Ishikawa (cell line): ENCODE results near the gene SLC28A2.

Experiments
- CEBPB ChIP-seq: IDR thresholded peaks from 2 replicates; pipeline ENCODE4 v1.6.1; 2012
- CREB1 ChIP-seq: IDR thresholded peaks from 2 replicates; pipeline ENCODE4 v1.6.1; 2012; ENCODE audit warnings: low read depth
- EGR1 ChIP-seq: IDR thresholded peaks from 2 replicates; pipeline ENCODE4 v1.6.1; 2012
- EP300 ChIP-seq: IDR thresholded peaks from 2 replicates; pipeline ENCODE4 v1.6.1; 2012; ENCODE audit warnings: borderline replicate concordance
- FOXM1 ChIP-seq: IDR thresholded peaks from 2 replicates; pipeline ENCODE4 v1.6.1; 2012; ENCODE audit warnings: low read depth, borderline replicate concordance
- NFIC ChIP-seq: IDR thresholded peaks from 2 replicates; pipeline ENCODE4 v1.6.1; 2012
- RAD21 ChIP-seq: IDR thresholded peaks from 2 replicates; pipeline ENCODE4 v1.6.1; 2012; ENCODE audit warnings: low read depth
- TAF1 ChIP-seq: IDR thresholded peaks from 2 replicates; pipeline ENCODE4 v1.6.1; 2012; ENCODE audit warnings: low read depth, mild to moderate bottlenecking
- TCF12 ChIP-seq: IDR thresholded peaks from 2 replicates; pipeline ENCODE4 v1.6.1; 2012; ENCODE audit warnings: low read depth
- TEAD4 ChIP-seq: IDR thresholded peaks from 2 replicates; pipeline ENCODE4 v1.6.1; 2012
- YY1 ChIP-seq: IDR thresholded peaks from 2 replicates; pipeline ENCODE4 v1.6.1; 2012; ENCODE audit warnings: low read depth
- ZBTB7A ChIP-seq: IDR thresholded peaks from 2 replicates; pipeline ENCODE4 v1.6.1; 2012; ENCODE audit warnings: low read depth
- TF ChIP-seq, protein P1 (sequence below): IDR thresholded peaks from 2 replicates; pipeline ENCODE4 v1.6.1; 2012
- TF ChIP-seq, protein P2 (sequence below): IDR thresholded peaks from 2 replicates; pipeline ENCODE4 v1.6.1; 2012; ENCODE audit warnings: low read depth, mild to moderate bottlenecking
- TF ChIP-seq, protein P3 (sequence below): IDR thresholded peaks from 2 replicates; pipeline ENCODE4 v1.6.1; 2012

Gene SLC28A2

GRCh38 chr15:45251888-45252287 lies at the start of gene SLC28A2:
TSS of gene SLC28A2 (plus strand) at chr15:45252234. CDS start at chr15:45253216, 982 bp downstream.
- TF ChIP-seq CREB1 (no peak), YY1 (no peak), NFIC (no peak), RAD21 (no peak), TCF12 (no peak), FOXM1 (no peak), TAF1 (no peak), CEBPB (no peak), TEAD4 (no peak), ZBTB7A (no peak), EGR1 (no peak), EP300 (no peak)
- TF ChIP-seq, protein P1, sequence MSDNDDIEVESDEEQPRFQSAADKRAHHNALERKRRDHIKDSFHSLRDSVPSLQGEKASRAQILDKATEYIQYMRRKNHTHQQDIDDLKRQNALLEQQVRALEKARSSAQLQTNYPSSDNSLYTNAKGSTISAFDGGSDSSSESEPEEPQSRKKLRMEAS = no peak
- TF ChIP-seq, protein P2, sequence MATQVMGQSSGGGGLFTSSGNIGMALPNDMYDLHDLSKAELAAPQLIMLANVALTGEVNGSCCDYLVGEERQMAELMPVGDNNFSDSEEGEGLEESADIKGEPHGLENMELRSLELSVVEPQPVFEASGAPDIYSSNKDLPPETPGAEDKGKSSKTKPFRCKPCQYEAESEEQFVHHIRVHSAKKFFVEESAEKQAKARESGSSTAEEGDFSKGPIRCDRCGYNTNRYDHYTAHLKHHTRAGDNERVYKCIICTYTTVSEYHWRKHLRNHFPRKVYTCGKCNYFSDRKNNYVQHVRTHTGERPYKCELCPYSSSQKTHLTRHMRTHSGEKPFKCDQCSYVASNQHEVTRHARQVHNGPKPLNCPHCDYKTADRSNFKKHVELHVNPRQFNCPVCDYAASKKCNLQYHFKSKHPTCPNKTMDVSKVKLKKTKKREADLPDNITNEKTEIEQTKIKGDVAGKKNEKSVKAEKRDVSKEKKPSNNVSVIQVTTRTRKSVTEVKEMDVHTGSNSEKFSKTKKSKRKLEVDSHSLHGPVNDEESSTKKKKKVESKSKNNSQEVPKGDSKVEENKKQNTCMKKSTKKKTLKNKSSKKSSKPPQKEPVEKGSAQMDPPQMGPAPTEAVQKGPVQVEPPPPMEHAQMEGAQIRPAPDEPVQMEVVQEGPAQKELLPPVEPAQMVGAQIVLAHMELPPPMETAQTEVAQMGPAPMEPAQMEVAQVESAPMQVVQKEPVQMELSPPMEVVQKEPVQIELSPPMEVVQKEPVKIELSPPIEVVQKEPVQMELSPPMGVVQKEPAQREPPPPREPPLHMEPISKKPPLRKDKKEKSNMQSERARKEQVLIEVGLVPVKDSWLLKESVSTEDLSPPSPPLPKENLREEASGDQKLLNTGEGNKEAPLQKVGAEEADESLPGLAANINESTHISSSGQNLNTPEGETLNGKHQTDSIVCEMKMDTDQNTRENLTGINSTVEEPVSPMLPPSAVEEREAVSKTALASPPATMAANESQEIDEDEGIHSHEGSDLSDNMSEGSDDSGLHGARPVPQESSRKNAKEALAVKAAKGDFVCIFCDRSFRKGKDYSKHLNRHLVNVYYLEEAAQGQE = no peak
- TF ChIP-seq, protein P3, sequence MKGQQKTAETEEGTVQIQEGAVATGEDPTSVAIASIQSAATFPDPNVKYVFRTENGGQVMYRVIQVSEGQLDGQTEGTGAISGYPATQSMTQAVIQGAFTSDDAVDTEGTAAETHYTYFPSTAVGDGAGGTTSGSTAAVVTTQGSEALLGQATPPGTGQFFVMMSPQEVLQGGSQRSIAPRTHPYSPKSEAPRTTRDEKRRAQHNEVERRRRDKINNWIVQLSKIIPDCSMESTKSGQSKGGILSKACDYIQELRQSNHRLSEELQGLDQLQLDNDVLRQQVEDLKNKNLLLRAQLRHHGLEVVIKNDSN = no peak

- TF ChIP-seq CEBPB = no peak
- no peak for TF ChIP-seq FOXM1
- no peak for TF ChIP-seq YY1
- TF ChIP-seq RAD21 = no peak
- TF ChIP-seq, protein P1 = no peak
- no peak for TF ChIP-seq EGR1
- TF ChIP-seq, protein P3 = no peak
- TF ChIP-seq TAF1 = no peak
Observed at GRCh38 chr15:45203182-45203581, 48.9 kb upstream of the SLC28A2 start.

DNA sequence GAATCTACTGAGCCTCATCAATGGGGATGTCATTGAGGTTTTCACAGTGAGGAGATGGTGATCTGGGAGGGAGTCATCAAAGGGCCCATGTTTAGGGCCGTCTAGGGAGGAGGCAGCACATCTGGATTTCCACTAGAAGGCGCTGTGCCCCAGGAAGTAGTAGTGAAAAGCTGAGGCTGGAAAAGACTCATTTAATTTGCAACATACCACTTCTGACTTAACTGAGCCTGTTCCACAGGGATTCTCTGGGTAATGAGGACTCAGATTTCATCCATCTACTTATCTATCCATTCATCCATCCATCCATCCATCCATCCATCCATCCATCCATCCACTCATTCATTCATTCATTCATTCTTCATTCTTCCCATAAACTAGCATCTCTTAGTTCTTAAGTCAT lies 46.8 kb upstream of the SLC28A2 start:
- TF ChIP-seq RAD21 (peak; percentile 88), FOXM1 (no peak)

DNA sequence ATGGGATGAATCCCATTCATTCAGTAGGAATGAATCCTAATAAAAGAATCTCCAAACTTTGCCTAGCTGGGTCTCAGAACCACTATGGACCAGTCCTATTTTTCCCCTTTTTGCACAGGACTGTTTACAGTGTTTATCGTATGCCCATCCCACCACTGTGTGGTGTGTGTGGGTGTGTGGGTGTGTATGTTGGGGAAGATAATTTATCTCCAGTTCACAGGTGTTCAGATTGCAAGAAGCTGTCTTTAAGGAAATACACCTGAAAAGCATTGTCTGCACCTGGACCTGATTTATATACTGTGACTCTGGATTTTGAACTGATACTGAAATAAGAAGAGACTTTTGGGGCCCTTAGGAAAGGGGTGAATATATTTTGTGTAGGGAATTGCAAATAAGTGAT lies 39.5 kb upstream of the SLC28A2 start:
- TF ChIP-seq EGR1 (no peak), RAD21 (no peak), TAF1 (no peak), ZBTB7A (no peak), EP300 (no peak), FOXM1 (no peak), YY1 (no peak), TCF12 (no peak), CEBPB (no peak), TEAD4 (no peak), NFIC (no peak), CREB1 (no peak)
- TF ChIP-seq, protein P1 = no peak
- TF ChIP-seq, protein P2 = no peak
- TF ChIP-seq, protein P3 = no peak

DNA sequence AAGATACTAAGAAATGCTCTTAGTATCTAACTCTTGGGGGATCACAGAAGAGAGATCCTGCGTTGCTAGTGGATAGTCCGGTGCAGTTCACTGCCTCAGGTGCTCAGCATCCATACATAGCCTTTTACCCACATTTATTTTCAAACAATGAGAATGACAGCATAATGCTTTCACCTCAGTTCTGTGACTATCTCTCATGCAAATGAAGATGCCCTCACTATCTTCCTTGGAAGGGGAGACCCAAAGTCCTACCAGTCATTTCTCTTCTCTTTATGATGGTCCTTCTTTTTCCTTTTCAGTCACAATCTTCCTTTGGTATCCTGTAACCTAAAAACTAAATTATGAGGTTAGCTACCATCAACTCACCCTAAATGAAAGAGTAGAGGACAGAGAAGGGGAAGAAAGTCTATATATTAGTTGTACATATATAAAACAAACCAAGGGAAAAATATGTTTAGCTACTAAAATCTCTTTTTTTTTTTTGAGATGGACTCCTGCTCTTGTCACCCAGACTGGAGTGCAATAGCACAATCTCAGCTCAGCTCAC lies 30.9 kb upstream of the SLC28A2 start:
- TF ChIP-seq, protein P1 = no peak
- TF ChIP-seq NFIC = no peak
- TF ChIP-seq EGR1 = no peak
- no peak for TF ChIP-seq YY1
- no peak for TF ChIP-seq EP300
- no peak for TF ChIP-seq ZBTB7A
- TF ChIP-seq, protein P3 = no peak

- TF ChIP-seq CEBPB (no peak), ZBTB7A (no peak), RAD21 (no peak), TAF1 (no peak), YY1 (no peak), EGR1 (no peak), TEAD4 (no peak), NFIC (no peak)
- TF ChIP-seq, protein P3 = no peak
- TF ChIP-seq, protein P1 = no peak
Observed at GRCh38 chr15:45221967-45222366, 30.1 kb upstream of the SLC28A2 start.
